Measurements from ENCODE around the gene CHURC1.
A peak's percentile ranks its signal among the peaks of the same experiment; 100 is the strongest.

- TF ChIP-seq ZNF20 (CRISPR knock-in tag; IDR thresholded peaks at IDR 0.05): no peak
- peak; percentile 76 for TF ChIP-seq CTCF (CRISPR knock-in tag; IDR thresholded peaks at IDR 0.05)
- TF ChIP-seq SMAD3 (CRISPR knock-in tag; IDR thresholded peaks at IDR 0.05): no peak
- no peak for TF ChIP-seq NR2C2 (CRISPR knock-in tag; IDR thresholded peaks at IDR 0.05; ENCODE audit: borderline replicate concordance)
- no peak for TF ChIP-seq ZBTB43 (CRISPR knock-in tag; conservative IDR thresholded peaks at IDR 0.05)
- no peak for TF ChIP-seq TAF1 (CRISPR knock-in tag; IDR thresholded peaks at IDR 0.05)
- TF ChIP-seq SIN3A (IDR thresholded peaks at IDR 0.05; ENCODE audit: borderline replicate concordance, low read depth, low read length): no peak
- no peak for TF ChIP-seq CHD2 (IDR thresholded peaks at IDR 0.05; ENCODE audit: low read depth, low read length)
- TF ChIP-seq FOXJ3 (CRISPR knock-in tag; IDR thresholded peaks at IDR 0.05; ENCODE audit: borderline replicate concordance): no peak
- no peak for TF ChIP-seq FOXK1 (CRISPR knock-in tag; IDR thresholded peaks at IDR 0.05; ENCODE audit: borderline replicate concordance, low read depth)
- TF ChIP-seq, protein P1, sequence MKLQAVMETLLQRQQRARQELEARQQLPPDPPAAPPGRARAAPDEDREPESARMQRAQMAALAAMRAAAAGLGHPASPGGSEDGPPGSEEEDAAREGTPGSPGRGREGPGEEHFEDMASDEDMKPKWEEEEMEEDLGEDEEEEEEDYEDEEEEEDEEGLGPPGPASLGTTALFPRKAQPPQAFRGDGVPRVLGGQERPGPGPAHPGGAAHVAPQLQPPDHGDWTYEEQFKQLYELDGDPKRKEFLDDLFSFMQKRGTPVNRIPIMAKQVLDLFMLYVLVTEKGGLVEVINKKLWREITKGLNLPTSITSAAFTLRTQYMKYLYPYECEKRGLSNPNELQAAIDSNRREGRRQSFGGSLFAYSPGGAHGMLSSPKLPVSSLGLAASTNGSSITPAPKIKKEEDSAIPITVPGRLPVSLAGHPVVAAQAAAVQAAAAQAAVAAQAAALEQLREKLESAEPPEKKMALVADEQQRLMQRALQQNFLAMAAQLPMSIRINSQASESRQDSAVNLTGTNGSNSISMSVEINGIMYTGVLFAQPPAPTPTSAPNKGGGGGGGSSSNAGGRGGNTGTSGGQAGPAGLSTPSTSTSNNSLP (IDR thresholded peaks at IDR 0.05; ENCODE audit: low read depth, low read length): no peak
Observed at GRCh38 chr14:64891839-64892375, 22.3 kb upstream of the CHURC1 start.
